Measurements from ENCODE around the gene EMP2. TPM values are rescaled to one million over a fixed set of nuclear protein-coding genes. Genes with fewer than 3 reads are reported as not detected.
"Not testable (repeated sequence)": the region's sequence is repeated elsewhere in the genome, so short reads cannot be mapped to it uniquely, and the experiment has no call there.

The EMP2 gene
- total RNA-seq, 1 donor = 31.1 TPM

GRCh38 chr16:10539236-10539635 lies 41.2 kb downstream of the EMP2 start:
- no peak overlapping the region for H3K4me3 ChIP-seq (ENCODE audit: low read depth, low read length)
- DNase-seq (ENCODE audit: low read depth) = no peak
- TF ChIP-seq CTCF (IDR thresholded peaks at IDR 0.05; ENCODE audit: insufficient read depth, low read length) = no peak

GRCh38 chr16:10538583-10538982 lies 41.8 kb downstream of the EMP2 start:
- no peak for DNase-seq (ENCODE audit: low read depth)
- H3K4me3 ChIP-seq (ENCODE audit: low read depth, low read length) = no peak overlapping the region
- TF ChIP-seq CTCF (IDR thresholded peaks at IDR 0.05; ENCODE audit: insufficient read depth, low read length) = no peak

GRCh38 chr16:10537946-10538345 lies 42.5 kb downstream of the EMP2 start:
- TF ChIP-seq CTCF (IDR thresholded peaks at IDR 0.05; ENCODE audit: insufficient read depth, low read length) = no peak
- DNase-seq (ENCODE audit: low read depth) = no peak
- H3K4me3 ChIP-seq (ENCODE audit: low read depth, low read length) = no peak overlapping the region

- H3K4me3 ChIP-seq (ENCODE audit: low read depth, low read length) = no peak overlapping the region
Measured at GRCh38 chr16:10536814-10537389, 43.5 kb downstream of the EMP2 start.

GRCh38 chr16:10536328-10536727 lies 44.1 kb downstream of the EMP2 start:
- not testable (repeated sequence) for DNase-seq (ENCODE audit: low read depth); H3K4me3 ChIP-seq (ENCODE audit: low read depth, low read length)

More at GRCh38 chr16:10536814-10537389, 43.5 kb downstream of the EMP2 start:
- no peak for DNase-seq (ENCODE audit: low read depth)
- no peak for TF ChIP-seq CTCF (IDR thresholded peaks at IDR 0.05; ENCODE audit: insufficient read depth, low read length)

GRCh38 chr16:10535461-10535860 lies 44.9 kb downstream of the EMP2 start:
- H3K4me3 ChIP-seq (ENCODE audit: low read depth, low read length) = no peak overlapping the region
- TF ChIP-seq CTCF (IDR thresholded peaks at IDR 0.05; ENCODE audit: insufficient read depth, low read length) = no peak
- no peak for DNase-seq (ENCODE audit: low read depth)

- no peak for TF ChIP-seq CTCF (IDR thresholded peaks at IDR 0.05; ENCODE audit: insufficient read depth, low read length)
- DNase-seq (ENCODE audit: low read depth) = no peak
Measured at GRCh38 chr16:10534748-10535147, 45.6 kb downstream of the EMP2 start.

GRCh38 chr16:10533612-10534011 lies 46.8 kb downstream of the EMP2 start:
- not testable (repeated sequence) for H3K4me3 ChIP-seq (ENCODE audit: low read depth, low read length); DNase-seq (ENCODE audit: low read depth)

More at GRCh38 chr16:10534748-10535147, 45.6 kb downstream of the EMP2 start:
- no peak overlapping the region for H3K4me3 ChIP-seq (ENCODE audit: low read depth, low read length)

All from fibroblast of the aortic adventitia (primary cell).